GM23338 (cell line): ENCODE measurements around the gene SMYD3. TPM values are rescaled to one million over a fixed set of nuclear protein-coding genes. Genes with fewer than 3 reads are reported as not detected.

ENCODE experiments used
- ATAC-seq: fragments of 200-7000 bp; cut with Tn5 transposase; 3 replicates; pipeline ENCODE4 v1.9.1; 2020
- DNase-seq: peaks from one replicate; pipeline ENCODE4 v3.0.0-alpha.2; 2015; ENCODE audit warnings: low spot score
- H2AFZ ChIP-seq: fragments of 200-600 bp; sonication (generic); 2 replicates; pipeline ENCODE4 v1.8.0; 2016; ENCODE audit warnings: antibody characterized with exemption, mild to moderate bottlenecking, moderate library complexity
- H3F3A ChIP-seq: fragments of 200-600 bp; sonication (generic); replicated peaks from 2 replicates; pipeline ENCODE4 v1.8.0; 2017; ENCODE audit warnings: antibody characterized with exemption, mixed run types, low read depth
- H3K27ac ChIP-seq: fragments of 200-600 bp; sonication (generic); 2 replicates; pipeline ENCODE4 v1.6.1; 2016; ENCODE audit warnings: low read depth
- H3K27me3 ChIP-seq: fragments of 200-600 bp; sonication (generic); 2 replicates; pipeline ENCODE4 v1.8.0; 2016; ENCODE audit warnings: mild to moderate bottlenecking, mixed run types, moderate library complexity; ENCODE audit not compliant: insufficient read depth
- H3K36me3 ChIP-seq: fragments of 200-600 bp; sonication (generic); 2 replicates; pipeline ENCODE4 v1.8.0; 2016; ENCODE audit warnings: mild to moderate bottlenecking; ENCODE audit not compliant: insufficient read depth
- H3K4me1 ChIP-seq: fragments of 200-600 bp; sonication (generic); 2 replicates; pipeline ENCODE4 v1.8.0; 2016; ENCODE audit warnings: mild to moderate bottlenecking, moderate library complexity; ENCODE audit not compliant: insufficient read depth
- H3K4me2 ChIP-seq: fragments of 200-600 bp; sonication (generic); 2 replicates; pipeline ENCODE4 v1.7.1; 2017; ENCODE audit warnings: mixed run types
- H3K4me3 ChIP-seq: fragments of 200-600 bp; sonication (generic); 2 replicates; pipeline ENCODE4 v1.6.1; 2016; ENCODE audit warnings: mixed run types
- H3K79me2 ChIP-seq: fragments of 200-600 bp; sonication (generic); replicated peaks from 2 replicates; pipeline ENCODE4 v1.8.0; 2017; ENCODE audit warnings: mild to moderate bottlenecking; ENCODE audit not compliant: insufficient read depth
- H3K9me2 ChIP-seq: fragments of 200-600 bp; sonication (generic); 2 replicates; pipeline ENCODE4 v1.8.0; 2017; ENCODE audit not compliant: insufficient read depth
- H4K20me1 ChIP-seq: fragments of 200-600 bp; sonication (generic); replicated peaks from 2 replicates; pipeline ENCODE4 v1.8.0; 2017; ENCODE audit warnings: mild to moderate bottlenecking; ENCODE audit not compliant: insufficient read depth
- H3K27ac Mint-ChIP-seq: 2 replicates; pipeline ENCODE4 v1.8.0; 2020; ENCODE audit warnings: inconsistent platforms, mild to moderate bottlenecking, moderate library complexity, mixed read lengths
- H3K27me3 Mint-ChIP-seq: 3 replicates; pipeline ENCODE4 v1.8.0; 2022; ENCODE audit warnings: low read depth, mild to moderate bottlenecking, moderate library complexity, mixed read lengths, inconsistent platforms; ENCODE audit not compliant: insufficient read depth, poor library complexity
- H3K36me3 Mint-ChIP-seq: 3 replicates; pipeline ENCODE4 v1.8.0; 2021; ENCODE audit warnings: low read depth, mild to moderate bottlenecking, inconsistent platforms, moderate library complexity, mixed read lengths
- H3K4me1 Mint-ChIP-seq: 3 replicates; pipeline ENCODE4 v1.8.0; 2020; ENCODE audit warnings: mild to moderate bottlenecking, inconsistent platforms, mixed read lengths
- H3K4me3 Mint-ChIP-seq: 3 replicates; pipeline ENCODE4 v1.8.0; 2021; ENCODE audit warnings: moderate library complexity, mild to moderate bottlenecking, inconsistent platforms, mixed read lengths
- H3K9me3 Mint-ChIP-seq: 3 replicates; pipeline ENCODE4 v1.8.0; 2020; ENCODE audit warnings: moderate library complexity, mild to moderate bottlenecking, inconsistent platforms, mixed read lengths
- CREB1 ChIP-seq: fragments of 250-450 bp; sonication (Bioruptor Pico); IDR thresholded peaks from 2 replicates; pipeline ENCODE4 v1.5.0; 2020; ENCODE audit warnings: low read depth, mild to moderate bottlenecking, moderate library complexity
- EZH2 ChIP-seq: fragments of 200-600 bp; sonication (generic); IDR thresholded peaks from one replicate; pipeline ENCODE4 v1.8.0; 2017; ENCODE audit warnings: antibody characterized with exemption, mild to moderate bottlenecking, low read depth; ENCODE audit not compliant: unreplicated experiment
- EZH2phosphoT487 ChIP-seq: fragments of 200-600 bp; sonication (generic); IDR thresholded peaks from one replicate; pipeline ENCODE4 v1.8.1; 2018; ENCODE audit warnings: antibody characterized with exemption; ENCODE audit not compliant: unreplicated experiment
- JUNB ChIP-seq: IDR thresholded peaks from one replicate; pipeline ENCODE4 v1.6.1; 2016; ENCODE audit warnings: antibody characterized with exemption; ENCODE audit not compliant: unreplicated experiment
- NANOG ChIP-seq: IDR thresholded peaks from 2 replicates; pipeline ENCODE4 v1.6.1; 2016; ENCODE audit warnings: antibody characterized with exemption, borderline replicate concordance
- POLR2AphosphoS5 ChIP-seq: IDR thresholded peaks from 2 replicates; pipeline ENCODE4 v1.6.1; 2016; ENCODE audit warnings: antibody characterized with exemption, low read depth
- STAT1 ChIP-seq: IDR thresholded peaks from one replicate; pipeline ENCODE4 v1.6.1; 2016; ENCODE audit warnings: antibody characterized with exemption; ENCODE audit not compliant: unreplicated experiment
- ZNF114 ChIP-seq: fragments of 250-450 bp; sonication (Bioruptor Pico); IDR thresholded peaks from 2 replicates; pipeline ENCODE4 v1.5.0; 2020; ENCODE audit warnings: mild to moderate bottlenecking, moderate library complexity
- ZNF331 ChIP-seq: fragments of 250-450 bp; sonication (Bioruptor Pico); IDR thresholded peaks from 2 replicates; pipeline ENCODE4 v1.5.0; 2020; ENCODE audit warnings: low read depth, mild to moderate bottlenecking, moderate library complexity
- polyA plus RNA-seq: library from polyadenylated mRNA; unstranded; fragments of >200 nt; fragmentation: Nextera tagmentation; extraction: Ambion mirVana; gene quantifications from 2 replicates; pipeline ENCODE4 v1.2.1, GENCODE V29; 2016
- total RNA-seq: library from RNA; depleted of rRNA; stranded (reverse); fragments of >200 nt; shearing (Covaris generic); gene quantifications from 2 replicates; pipeline ENCODE4 v1.2.3, GENCODE V29; 2014
- TF ChIP-seq, protein P1 (sequence below): IDR thresholded peaks from 2 replicates; pipeline ENCODE4 v1.6.1; 2016; ENCODE audit warnings: antibody characterized with exemption
- TF ChIP-seq, protein P2 (sequence below): fragments of 250-450 bp; sonication (Bioruptor Pico); IDR thresholded peaks from 2 replicates; pipeline ENCODE4 v1.5.0; 2020; ENCODE audit warnings: mild to moderate bottlenecking, moderate library complexity
- TF ChIP-seq, protein P3 (sequence below), 2 experiments: fragments of 200-600 bp in 1 of 2; sonication (generic) in 1 of 2; conservative IDR thresholded peaks; 2 replicates each; pipeline versions ENCODE4 v1.5.1 to v1.6.1; 2016 to 2017; ENCODE audit warnings: antibody characterized with exemption in 2 of 2, low read depth in 2 of 2, mild to moderate bottlenecking in 2 of 2, moderate library complexity in 1 of 2
- TF ChIP-seq, protein P4 (sequence below): IDR thresholded peaks from one replicate; pipeline ENCODE4 v1.6.1; 2018; ENCODE audit warnings: antibody characterized with exemption; ENCODE audit not compliant: unreplicated experiment

Gene SMYD3
- total and polyA plus RNA-seq, 2 experiments from 2014 or later, result 31.8 to 34.4 TPM

DNA sequence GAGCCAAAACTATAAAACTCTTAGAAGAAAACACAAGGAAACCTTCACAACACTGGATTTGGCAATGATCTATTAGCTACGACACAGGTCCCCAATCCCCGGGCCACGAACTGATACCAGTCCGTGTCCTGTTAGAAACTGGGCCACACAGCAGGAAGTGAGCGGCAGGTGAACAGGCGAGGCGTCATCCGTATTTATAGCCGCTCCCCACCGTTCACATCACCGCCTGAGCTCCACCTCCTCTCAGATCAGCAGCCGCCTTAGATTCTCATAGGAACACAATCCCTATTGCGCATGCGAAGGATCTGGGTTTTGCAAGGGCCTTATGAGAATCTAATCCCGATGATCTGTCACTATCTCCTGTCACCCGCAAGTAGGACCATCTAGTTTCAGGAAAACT lies 47.1 kb upstream of the SMYD3 start:
- Histone ChIP-seq H3K79me2 (peaks cover 44% of the 10 kb centered on the region), H2AFZ (no peak overlapping the region), H3K4me3 (no peak overlapping the region), H3K9me2 (no peaks in the 10 kb centered on the region), H3K36me3 (peaks cover 41% of the 10 kb centered on the region), H3K4me1 (no peaks in the 10 kb centered on the region), H4K20me1 (peaks cover 6% of the 10 kb centered on the region; the same call in 1 of the 2 replicates), H3K27me3 (no peaks in the 10 kb centered on the region), H3K27ac (no peak overlapping the region), H3F3A (no peaks in the 10 kb centered on the region), H3K4me2 (no peak overlapping the region)
- no peak overlapping the region for H3K27ac Mint-ChIP-seq
- TF ChIP-seq, protein P1, sequence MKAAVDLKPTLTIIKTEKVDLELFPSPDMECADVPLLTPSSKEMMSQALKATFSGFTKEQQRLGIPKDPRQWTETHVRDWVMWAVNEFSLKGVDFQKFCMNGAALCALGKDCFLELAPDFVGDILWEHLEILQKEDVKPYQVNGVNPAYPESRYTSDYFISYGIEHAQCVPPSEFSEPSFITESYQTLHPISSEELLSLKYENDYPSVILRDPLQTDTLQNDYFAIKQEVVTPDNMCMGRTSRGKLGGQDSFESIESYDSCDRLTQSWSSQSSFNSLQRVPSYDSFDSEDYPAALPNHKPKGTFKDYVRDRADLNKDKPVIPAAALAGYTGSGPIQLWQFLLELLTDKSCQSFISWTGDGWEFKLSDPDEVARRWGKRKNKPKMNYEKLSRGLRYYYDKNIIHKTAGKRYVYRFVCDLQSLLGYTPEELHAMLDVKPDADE, result no peak
- TF ChIP-seq STAT1 (no peak), CREB1 (no peak), ZNF114 (CRISPR knock-in tag) (no peak), POLR2AphosphoS5 (no peak), NANOG (no peak), EZH2phosphoT487 (no peak), ZNF331 (CRISPR knock-in tag) (no peak), JUNB (no peak), EZH2 (no peak)
- TF ChIP-seq, protein P2, sequence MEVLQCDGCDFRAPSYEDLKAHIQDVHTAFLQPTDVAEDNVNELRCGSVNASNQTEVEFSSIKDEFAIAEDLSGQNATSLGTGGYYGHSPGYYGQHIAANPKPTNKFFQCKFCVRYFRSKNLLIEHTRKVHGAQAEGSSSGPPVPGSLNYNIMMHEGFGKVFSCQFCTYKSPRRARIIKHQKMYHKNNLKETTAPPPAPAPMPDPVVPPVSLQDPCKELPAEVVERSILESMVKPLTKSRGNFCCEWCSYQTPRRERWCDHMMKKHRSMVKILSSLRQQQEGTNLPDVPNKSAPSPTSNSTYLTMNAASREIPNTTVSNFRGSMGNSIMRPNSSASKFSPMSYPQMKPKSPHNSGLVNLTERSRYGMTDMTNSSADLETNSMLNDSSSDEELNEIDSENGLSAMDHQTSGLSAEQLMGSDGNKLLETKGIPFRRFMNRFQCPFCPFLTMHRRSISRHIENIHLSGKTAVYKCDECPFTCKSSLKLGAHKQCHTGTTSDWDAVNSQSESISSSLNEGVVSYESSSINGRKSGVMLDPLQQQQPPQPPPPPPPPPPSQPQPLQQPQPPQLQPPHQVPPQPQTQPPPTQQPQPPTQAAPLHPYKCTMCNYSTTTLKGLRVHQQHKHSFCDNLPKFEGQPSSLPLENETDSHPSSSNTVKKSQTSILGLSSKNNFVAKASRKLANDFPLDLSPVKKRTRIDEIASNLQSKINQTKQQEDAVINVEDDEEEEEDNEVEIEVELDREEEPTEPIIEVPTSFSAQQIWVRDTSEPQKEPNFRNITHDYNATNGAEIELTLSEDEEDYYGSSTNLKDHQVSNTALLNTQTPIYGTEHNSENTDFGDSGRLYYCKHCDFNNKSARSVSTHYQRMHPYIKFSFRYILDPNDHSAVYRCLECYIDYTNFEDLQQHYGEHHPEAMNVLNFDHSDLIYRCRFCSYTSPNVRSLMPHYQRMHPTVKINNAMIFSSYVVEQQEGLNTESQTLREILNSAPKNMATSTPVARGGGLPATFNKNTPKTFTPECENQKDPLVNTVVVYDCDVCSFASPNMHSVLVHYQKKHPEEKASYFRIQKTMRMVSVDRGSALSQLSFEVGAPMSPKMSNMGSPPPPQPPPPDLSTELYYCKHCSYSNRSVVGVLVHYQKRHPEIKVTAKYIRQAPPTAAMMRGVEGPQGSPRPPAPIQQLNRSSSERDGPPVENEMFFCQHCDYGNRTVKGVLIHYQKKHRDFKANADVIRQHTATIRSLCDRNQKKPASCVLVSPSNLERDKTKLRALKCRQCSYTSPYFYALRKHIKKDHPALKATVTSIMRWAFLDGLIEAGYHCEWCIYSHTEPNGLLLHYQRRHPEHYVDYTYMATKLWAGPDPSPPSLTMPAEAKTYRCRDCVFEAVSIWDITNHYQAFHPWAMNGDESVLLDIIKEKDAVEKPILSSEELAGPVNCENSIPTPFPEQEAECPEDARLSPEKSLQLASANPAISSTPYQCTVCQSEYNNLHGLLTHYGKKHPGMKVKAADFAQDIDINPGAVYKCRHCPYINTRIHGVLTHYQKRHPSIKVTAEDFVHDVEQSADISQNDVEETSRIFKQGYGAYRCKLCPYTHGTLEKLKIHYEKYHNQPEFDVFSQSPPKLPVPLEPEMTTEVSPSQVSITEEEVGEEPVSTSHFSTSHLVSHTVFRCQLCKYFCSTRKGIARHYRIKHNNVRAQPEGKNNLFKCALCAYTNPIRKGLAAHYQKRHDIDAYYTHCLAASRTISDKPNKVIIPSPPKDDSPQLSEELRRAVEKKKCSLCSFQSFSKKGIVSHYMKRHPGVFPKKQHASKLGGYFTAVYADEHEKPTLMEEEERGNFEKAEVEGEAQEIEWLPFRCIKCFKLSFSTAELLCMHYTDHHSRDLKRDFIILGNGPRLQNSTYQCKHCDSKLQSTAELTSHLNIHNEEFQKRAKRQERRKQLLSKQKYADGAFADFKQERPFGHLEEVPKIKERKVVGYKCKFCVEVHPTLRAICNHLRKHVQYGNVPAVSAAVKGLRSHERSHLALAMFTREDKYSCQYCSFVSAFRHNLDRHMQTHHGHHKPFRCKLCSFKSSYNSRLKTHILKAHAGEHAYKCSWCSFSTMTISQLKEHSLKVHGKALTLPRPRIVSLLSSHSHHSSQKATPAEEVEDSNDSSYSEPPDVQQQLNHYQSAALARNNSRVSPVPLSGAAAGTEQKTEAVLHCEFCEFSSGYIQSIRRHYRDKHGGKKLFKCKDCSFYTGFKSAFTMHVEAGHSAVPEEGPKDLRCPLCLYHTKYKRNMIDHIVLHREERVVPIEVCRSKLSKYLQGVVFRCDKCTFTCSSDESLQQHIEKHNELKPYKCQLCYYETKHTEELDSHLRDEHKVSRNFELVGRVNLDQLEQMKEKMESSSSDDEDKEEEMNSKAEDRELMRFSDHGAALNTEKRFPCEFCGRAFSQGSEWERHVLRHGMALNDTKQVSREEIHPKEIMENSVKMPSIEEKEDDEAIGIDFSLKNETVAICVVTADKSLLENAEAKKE (CRISPR knock-in tag), result no peak
- TF ChIP-seq, protein P3, sequence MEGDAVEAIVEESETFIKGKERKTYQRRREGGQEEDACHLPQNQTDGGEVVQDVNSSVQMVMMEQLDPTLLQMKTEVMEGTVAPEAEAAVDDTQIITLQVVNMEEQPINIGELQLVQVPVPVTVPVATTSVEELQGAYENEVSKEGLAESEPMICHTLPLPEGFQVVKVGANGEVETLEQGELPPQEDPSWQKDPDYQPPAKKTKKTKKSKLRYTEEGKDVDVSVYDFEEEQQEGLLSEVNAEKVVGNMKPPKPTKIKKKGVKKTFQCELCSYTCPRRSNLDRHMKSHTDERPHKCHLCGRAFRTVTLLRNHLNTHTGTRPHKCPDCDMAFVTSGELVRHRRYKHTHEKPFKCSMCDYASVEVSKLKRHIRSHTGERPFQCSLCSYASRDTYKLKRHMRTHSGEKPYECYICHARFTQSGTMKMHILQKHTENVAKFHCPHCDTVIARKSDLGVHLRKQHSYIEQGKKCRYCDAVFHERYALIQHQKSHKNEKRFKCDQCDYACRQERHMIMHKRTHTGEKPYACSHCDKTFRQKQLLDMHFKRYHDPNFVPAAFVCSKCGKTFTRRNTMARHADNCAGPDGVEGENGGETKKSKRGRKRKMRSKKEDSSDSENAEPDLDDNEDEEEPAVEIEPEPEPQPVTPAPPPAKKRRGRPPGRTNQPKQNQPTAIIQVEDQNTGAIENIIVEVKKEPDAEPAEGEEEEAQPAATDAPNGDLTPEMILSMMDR (conservative IDR thresholded peaks at IDR 0.05; ENCODE audit: low read depth in 2 of 2), result no peak
- TF ChIP-seq, protein P4, sequence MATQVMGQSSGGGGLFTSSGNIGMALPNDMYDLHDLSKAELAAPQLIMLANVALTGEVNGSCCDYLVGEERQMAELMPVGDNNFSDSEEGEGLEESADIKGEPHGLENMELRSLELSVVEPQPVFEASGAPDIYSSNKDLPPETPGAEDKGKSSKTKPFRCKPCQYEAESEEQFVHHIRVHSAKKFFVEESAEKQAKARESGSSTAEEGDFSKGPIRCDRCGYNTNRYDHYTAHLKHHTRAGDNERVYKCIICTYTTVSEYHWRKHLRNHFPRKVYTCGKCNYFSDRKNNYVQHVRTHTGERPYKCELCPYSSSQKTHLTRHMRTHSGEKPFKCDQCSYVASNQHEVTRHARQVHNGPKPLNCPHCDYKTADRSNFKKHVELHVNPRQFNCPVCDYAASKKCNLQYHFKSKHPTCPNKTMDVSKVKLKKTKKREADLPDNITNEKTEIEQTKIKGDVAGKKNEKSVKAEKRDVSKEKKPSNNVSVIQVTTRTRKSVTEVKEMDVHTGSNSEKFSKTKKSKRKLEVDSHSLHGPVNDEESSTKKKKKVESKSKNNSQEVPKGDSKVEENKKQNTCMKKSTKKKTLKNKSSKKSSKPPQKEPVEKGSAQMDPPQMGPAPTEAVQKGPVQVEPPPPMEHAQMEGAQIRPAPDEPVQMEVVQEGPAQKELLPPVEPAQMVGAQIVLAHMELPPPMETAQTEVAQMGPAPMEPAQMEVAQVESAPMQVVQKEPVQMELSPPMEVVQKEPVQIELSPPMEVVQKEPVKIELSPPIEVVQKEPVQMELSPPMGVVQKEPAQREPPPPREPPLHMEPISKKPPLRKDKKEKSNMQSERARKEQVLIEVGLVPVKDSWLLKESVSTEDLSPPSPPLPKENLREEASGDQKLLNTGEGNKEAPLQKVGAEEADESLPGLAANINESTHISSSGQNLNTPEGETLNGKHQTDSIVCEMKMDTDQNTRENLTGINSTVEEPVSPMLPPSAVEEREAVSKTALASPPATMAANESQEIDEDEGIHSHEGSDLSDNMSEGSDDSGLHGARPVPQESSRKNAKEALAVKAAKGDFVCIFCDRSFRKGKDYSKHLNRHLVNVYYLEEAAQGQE, result no peak
- H3K36me3 Mint-ChIP-seq, result peaks cover 53% of the 10 kb centered on the region
- no peaks in the 10 kb centered on the region for H3K27me3 Mint-ChIP-seq
- DNase-seq, result no peak
- ATAC-seq, result no peak
- H3K9me3 Mint-ChIP-seq, result no peaks in the 10 kb centered on the region
- no peaks in the 10 kb centered on the region for H3K4me1 Mint-ChIP-seq
- no peak overlapping the region for H3K4me3 Mint-ChIP-seq
